IMR-90 (cell line): ENCODE results near the gene CROCC2. TPM values are rescaled to one million over a fixed set of nuclear protein-coding genes. Genes with fewer than 3 reads are reported as not detected.

Experiments used
- ATAC-seq: fragments of 200-7000 bp; cut with Tn5 transposase; 2 replicates; pipeline ENCODE4 v1.9.1; 2020; ENCODE audit warnings: low read depth, mild to moderate bottlenecking, moderate library complexity
- BruUV-seq: library from RNA; stranded (reverse); fragments of 400-500 nt; replicated peaks from 2 replicates; lab custom pipeline; 2021; lab: Mats Ljungman, UMichigan
- CTCF ChIA-PET: fragments of 300-600 bp; formaldehyde crosslinking; extraction: SDS; loops from one replicate; lab custom pipeline; 2021; ENCODE audit warnings: antibody characterized with exemption; lab: Yijun Ruan, JAX
- POLR2A ChIA-PET: fragments of 300-600 bp; sonication (Branson Sonifier 250); formaldehyde crosslinking; loops from one replicate; lab custom pipeline; 2022; ENCODE audit warnings: antibody characterized with exemption; ENCODE audit not compliant: unreplicated experiment; lab: Charles Lee
- DNase-seq: peaks from one replicate; pipeline ENCODE4 v3.0.0; 2013
- H2AFZ ChIP-seq: replicated peaks from 2 replicates; pipeline ENCODE3; 2013; ENCODE audit warnings: low read length, mild to moderate bottlenecking; ENCODE audit not compliant: poor library complexity
- H2AK5ac ChIP-seq: 2 replicates; pipeline ENCODE4 v1.6.1; 2013; ENCODE audit warnings: low read depth, low read length, inconsistent platforms
- H2AK9ac ChIP-seq: replicated peaks from 2 replicates; pipeline ENCODE3; 2013; ENCODE audit warnings: mild to moderate bottlenecking, low read depth, low read length, moderate library complexity; ENCODE audit not compliant: poor library complexity
- H2BK120ac ChIP-seq: 2 replicates; pipeline ENCODE4 v1.6.1; 2013; ENCODE audit warnings: low read depth, low read length, inconsistent platforms
- H2BK15ac ChIP-seq: 3 replicates; pipeline ENCODE4 v1.6.1; 2013; ENCODE audit warnings: low read depth, low read length, inconsistent platforms
- H2BK20ac ChIP-seq: 2 replicates; pipeline ENCODE4 v1.6.1; 2013; ENCODE audit warnings: low read depth, mild to moderate bottlenecking, inconsistent platforms, low read length, moderate library complexity
- H2BK5ac ChIP-seq: 2 replicates; pipeline ENCODE4 v1.6.1; 2013; ENCODE audit warnings: mild to moderate bottlenecking, low read depth, low read length, inconsistent platforms; ENCODE audit not compliant: poor library complexity, severe bottlenecking
- H3K14ac ChIP-seq: replicated peaks from 2 replicates; pipeline ENCODE4 v1.6.1; 2013; ENCODE audit warnings: low read depth, low read length, inconsistent platforms
- H3K18ac ChIP-seq: 2 replicates; pipeline ENCODE4 v1.6.1; 2013; ENCODE audit warnings: low read depth, low read length, control low read depth
- H3K23ac ChIP-seq: 2 replicates; pipeline ENCODE4 v1.6.1; 2013; ENCODE audit warnings: low read depth, low read length, inconsistent platforms
- H3K27ac ChIP-seq: 2 replicates; pipeline ENCODE4 v1.5.1; 2013; ENCODE audit warnings: mild to moderate bottlenecking, control low read depth, low read length; ENCODE audit not compliant: insufficient read depth
- H3K27me3 ChIP-seq: 2 replicates; pipeline ENCODE4 v1.6.1; 2013; ENCODE audit warnings: low read length; ENCODE audit not compliant: control insufficient read depth, insufficient read depth
- H3K36me3 ChIP-seq: 2 replicates; pipeline ENCODE4 v1.6.1; 2013; ENCODE audit warnings: low read length, mixed read lengths; ENCODE audit not compliant: control insufficient read depth, insufficient read depth
- H3K4ac ChIP-seq: 2 replicates; pipeline ENCODE4 v1.6.1; 2013; ENCODE audit warnings: low read depth, low read length, inconsistent platforms
- H3K4me1 ChIP-seq: 2 replicates; pipeline ENCODE4 v1.6.1; 2013; ENCODE audit warnings: low read length, mixed read lengths; ENCODE audit not compliant: control insufficient read depth, insufficient read depth
- H3K4me2 ChIP-seq: 2 replicates; pipeline ENCODE4 v1.6.1; 2013; ENCODE audit warnings: low read depth, mild to moderate bottlenecking, control low read depth, low read length, moderate library complexity
- H3K4me3 ChIP-seq: 2 replicates; pipeline ENCODE4 v1.5.1; 2013; ENCODE audit warnings: low read depth, mild to moderate bottlenecking, control low read depth, low read length, moderate library complexity; ENCODE audit not compliant: insufficient read depth
- H3K56ac ChIP-seq: 2 replicates; pipeline ENCODE4 v1.6.1; 2013; ENCODE audit warnings: low read length, inconsistent platforms; ENCODE audit not compliant: insufficient read depth; ENCODE audit errors: extremely low read depth
- H3K79me1 ChIP-seq, 2 experiments: 2 replicates each; pipeline ENCODE4 v1.6.1; 2013; ENCODE audit warnings: low read length in 2 of 2, inconsistent platforms in 1 of 2, low read depth in 1 of 2
- H3K9ac ChIP-seq: 2 replicates; pipeline ENCODE4 v1.6.1; 2013; ENCODE audit warnings: low read depth, low read length, control low read depth
- H3K9me1 ChIP-seq: 2 replicates; pipeline ENCODE4 v1.6.1; 2013; ENCODE audit warnings: low read length, inconsistent platforms; ENCODE audit not compliant: insufficient read depth
- H3K9me3 ChIP-seq: 2 replicates; pipeline ENCODE4 v1.6.1; 2013; ENCODE audit warnings: low read length; ENCODE audit not compliant: control insufficient read depth, insufficient read depth
- H4K20me1 ChIP-seq: 2 replicates; pipeline ENCODE4 v1.6.1; 2013; ENCODE audit warnings: low read length, inconsistent platforms; ENCODE audit not compliant: insufficient read depth
- H4K5ac ChIP-seq: 2 replicates; pipeline ENCODE4 v1.6.1; 2013; ENCODE audit warnings: mild to moderate bottlenecking, low read depth, low read length, control low read depth
- H4K8ac ChIP-seq, 2 experiments: 2 replicates each; pipeline ENCODE4 v1.6.1; 2013; ENCODE audit warnings: low read depth in 2 of 2, low read length in 2 of 2, control low read depth in 1 of 2, inconsistent platforms in 1 of 2
- H4K91ac ChIP-seq: 2 replicates; pipeline ENCODE4 v1.6.1; 2013; ENCODE audit warnings: low read depth, low read length, inconsistent platforms; ENCODE audit not compliant: insufficient read depth
- BHLHE40 ChIP-seq: fragments of 150-350 bp; IDR thresholded peaks from 2 replicates; pipeline ENCODE4 v1.6.1; 2016; ENCODE audit warnings: mild to moderate bottlenecking, low read depth, low read length
- CHD1 ChIP-seq: IDR thresholded peaks from 2 replicates; pipeline ENCODE4 v1.6.1; 2012; ENCODE audit warnings: low read depth, low read length, improper control_type of control experiment
- CTCF ChIP-seq: conservative IDR thresholded peaks from 2 replicates; pipeline ENCODE4 v1.5.1; 2012; ENCODE audit warnings: mild to moderate bottlenecking, low read depth, low read length, improper control_type of control experiment
- MAFK ChIP-seq: IDR thresholded peaks from 2 replicates; pipeline ENCODE4 v1.6.1; 2012; ENCODE audit warnings: low read depth, low read length, improper control_type of control experiment
- MAZ ChIP-seq: IDR thresholded peaks from 2 replicates; pipeline ENCODE4 v1.6.1; 2012; ENCODE audit warnings: low read depth, mild to moderate bottlenecking, low read length, improper control_type of control experiment, moderate library complexity, borderline replicate concordance
- POLR2A ChIP-seq: IDR thresholded peaks from 2 replicates; pipeline ENCODE4 v1.6.1; 2012; ENCODE audit warnings: mild to moderate bottlenecking, low read depth, low read length
- RFX5 ChIP-seq: IDR thresholded peaks from 2 replicates; pipeline ENCODE4 v1.8.0; 2012; ENCODE audit warnings: low read depth, mild to moderate bottlenecking, low read length, moderate library complexity
- SMC3 ChIP-seq: fragments of 150-350 bp; IDR thresholded peaks from 2 replicates; pipeline ENCODE4 v1.6.1; 2016; ENCODE audit warnings: low read depth, mild to moderate bottlenecking, antibody characterized with exemption, low read length, moderate library complexity
- WGBS, 2 experiments: methylation state at CpG; one replicate each; pipeline versions ENCODE4 v1.1.5 to v1.1.7; 2013; ENCODE audit warnings: missing lambda C conversion rate in 2 of 2; ENCODE audit not compliant: insufficient read length in 1 of 2; ENCODE audit errors: extremely low coverage in 2 of 2; 5-methylcytosine and 5-hydroxymethylcytosine counted together
- dilution Hi-C: fragments of 300-500 bp; cut with HindIII; formaldehyde crosslinking; loops from one replicate; pipeline ENCODE4 v1.14.3; 2018; ENCODE audit warnings: low sequenced_read_pairs; ENCODE audit not compliant: unreplicated experiment
- in situ Hi-C: fragments of 300-500 bp; cut with MboI; formaldehyde crosslinking; loops from 3 replicates; pipeline ENCODE4 v1.14.3; 2019; ENCODE audit warnings: low sequenced_read_pairs, inconsistent platforms, mixed read lengths
- intact Hi-C: fragments of 100-400 bp; cut with micrococcal nuclease; formaldehyde crosslinking; loops from 2 replicates; pipeline ENCODE4 v1.10.0; 2022
- polyA plus RNA-seq, 3 experiments: library from polyadenylated mRNA; depleted of rRNA; stranded (reverse); fragments of >200 nt; gene quantifications; 2 replicates each; pipeline ENCODE4 v1.2.3, GENCODE V29; 2012; ENCODE audit warnings: low replicate concordance in 1 of 3
- total RNA-seq: library from RNA; depleted of rRNA; stranded (reverse); fragments of >200 nt; gene quantifications from 2 replicates; pipeline ENCODE4 v1.2.3, GENCODE V29; 2012

The CROCC2 gene
- total and polyA plus RNA-seq, 2 of the 4 experiments (the other 2 are of a cell fraction), result not detected

GRCh38 chr2:240966457-240966905 lies 60.3 kb downstream of the CROCC2 start:
- no peak overlapping the region for H2AK9ac ChIP-seq
- H4K20me1 ChIP-seq, result no peaks in the 10 kb centered on the region
- H3K56ac ChIP-seq, result no peak overlapping the region
- H4K8ac ChIP-seq, result no peak overlapping the region
- TF ChIP-seq CTCF, result no peak
- no peak for TF ChIP-seq SMC3
- no peak for TF ChIP-seq RFX5
- no peak for TF ChIP-seq BHLHE40
- no peak for TF ChIP-seq MAZ
- no peak for TF ChIP-seq POLR2A
- no peak for TF ChIP-seq CHD1
- TF ChIP-seq MAFK, result no peak
- DNase-seq (no peak), ATAC-seq (no peak)
- H3K4me2 ChIP-seq, result no peak overlapping the region
- no peak overlapping the region for H3K4me3 ChIP-seq
- H3K18ac ChIP-seq, result no peak overlapping the region
- ChIA-PET POLR2A (no interaction called here), CTCF (no interaction called here)
- no peak overlapping the region for H3K4ac ChIP-seq
- no peak overlapping the region for H3K27ac ChIP-seq
- H3K9me1 ChIP-seq, result peaks cover 5% of the 10 kb centered on the region
- no peak overlapping the region for H3K9ac ChIP-seq
- H2BK20ac ChIP-seq, result no peak overlapping the region
- no peak overlapping the region for H4K91ac ChIP-seq
- no peak overlapping the region for H2BK120ac ChIP-seq
- no peaks in the 10 kb centered on the region for H3K79me1 ChIP-seq
- no peak overlapping the region for H2AFZ ChIP-seq
- H3K14ac ChIP-seq, result no peak overlapping the region
- peaks cover 6% of the 10 kb centered on the region for H3K27me3 ChIP-seq
- H3K4me1 ChIP-seq, result peaks cover 9% of the 10 kb centered on the region; the same call in 1 of the 2 replicates
- WGBS, 2 experiments, result 96% methylated on average over 4 of the region's 10 CpGs; no CpG with 5 or more reads in 1 of the 2 experiments
- H4K5ac ChIP-seq, result no peak overlapping the region
- in situ Hi-C loops, result no loop called here
- H3K36me3 ChIP-seq, result no peaks in the 10 kb centered on the region
- dilution Hi-C loops, result no loop called here
- H2BK5ac ChIP-seq, result no peak overlapping the region
- intact Hi-C loops, result no loop called here
- no peak overlapping the region for H2BK15ac ChIP-seq
- peaks cover 5% of the 10 kb centered on the region; the same call in 1 of the 2 replicates for H3K9me3 ChIP-seq
- BruUV-seq, result no TSS peak
- no peak overlapping the region for H3K23ac ChIP-seq
- no peak overlapping the region for H2AK5ac ChIP-seq
